GM12872 (cell line): Measurements from ENCODE around the gene PLIN1.

Experiments used
- TF ChIP-seq, protein P1 (sequence below): IDR thresholded peaks from 3 replicates; pipeline ENCODE4 v1.5.1; 2011; ENCODE audit warnings: low read depth, mild to moderate bottlenecking, low read length, moderate library complexity; ENCODE audit not compliant: insufficient read depth

The PLIN1 gene

DNA sequence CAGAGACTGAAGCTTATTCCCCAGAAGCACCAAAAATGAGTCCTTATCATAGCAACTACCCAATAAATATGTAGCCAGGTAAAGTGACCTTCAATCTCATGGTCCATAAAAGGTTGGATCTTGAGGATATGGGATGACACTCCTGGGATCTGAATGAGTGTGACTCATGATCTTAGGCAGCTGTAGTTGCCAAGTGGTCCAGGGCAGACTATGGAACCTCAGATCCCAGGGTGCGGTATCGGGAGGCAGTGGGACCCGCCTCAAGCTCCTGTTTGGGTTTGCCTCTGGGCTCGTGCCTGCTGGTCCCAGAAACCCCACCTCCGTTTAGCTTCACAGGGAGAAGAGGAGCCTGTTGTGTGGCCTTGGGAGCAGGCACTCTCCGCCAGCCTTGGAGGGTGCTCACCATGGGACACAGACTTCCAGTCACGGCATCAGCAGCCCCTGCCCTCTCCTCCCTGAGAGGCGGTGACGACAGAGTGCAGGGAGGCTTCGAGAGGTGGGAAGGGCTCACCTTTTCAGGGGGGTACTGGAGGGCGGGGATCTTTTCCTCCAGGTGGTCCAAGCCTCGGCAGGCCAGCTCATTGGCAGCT, 8.1 kb downstream of the PLIN1 start:
- TF ChIP-seq, protein P1, sequence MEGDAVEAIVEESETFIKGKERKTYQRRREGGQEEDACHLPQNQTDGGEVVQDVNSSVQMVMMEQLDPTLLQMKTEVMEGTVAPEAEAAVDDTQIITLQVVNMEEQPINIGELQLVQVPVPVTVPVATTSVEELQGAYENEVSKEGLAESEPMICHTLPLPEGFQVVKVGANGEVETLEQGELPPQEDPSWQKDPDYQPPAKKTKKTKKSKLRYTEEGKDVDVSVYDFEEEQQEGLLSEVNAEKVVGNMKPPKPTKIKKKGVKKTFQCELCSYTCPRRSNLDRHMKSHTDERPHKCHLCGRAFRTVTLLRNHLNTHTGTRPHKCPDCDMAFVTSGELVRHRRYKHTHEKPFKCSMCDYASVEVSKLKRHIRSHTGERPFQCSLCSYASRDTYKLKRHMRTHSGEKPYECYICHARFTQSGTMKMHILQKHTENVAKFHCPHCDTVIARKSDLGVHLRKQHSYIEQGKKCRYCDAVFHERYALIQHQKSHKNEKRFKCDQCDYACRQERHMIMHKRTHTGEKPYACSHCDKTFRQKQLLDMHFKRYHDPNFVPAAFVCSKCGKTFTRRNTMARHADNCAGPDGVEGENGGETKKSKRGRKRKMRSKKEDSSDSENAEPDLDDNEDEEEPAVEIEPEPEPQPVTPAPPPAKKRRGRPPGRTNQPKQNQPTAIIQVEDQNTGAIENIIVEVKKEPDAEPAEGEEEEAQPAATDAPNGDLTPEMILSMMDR = no peak

DNA sequence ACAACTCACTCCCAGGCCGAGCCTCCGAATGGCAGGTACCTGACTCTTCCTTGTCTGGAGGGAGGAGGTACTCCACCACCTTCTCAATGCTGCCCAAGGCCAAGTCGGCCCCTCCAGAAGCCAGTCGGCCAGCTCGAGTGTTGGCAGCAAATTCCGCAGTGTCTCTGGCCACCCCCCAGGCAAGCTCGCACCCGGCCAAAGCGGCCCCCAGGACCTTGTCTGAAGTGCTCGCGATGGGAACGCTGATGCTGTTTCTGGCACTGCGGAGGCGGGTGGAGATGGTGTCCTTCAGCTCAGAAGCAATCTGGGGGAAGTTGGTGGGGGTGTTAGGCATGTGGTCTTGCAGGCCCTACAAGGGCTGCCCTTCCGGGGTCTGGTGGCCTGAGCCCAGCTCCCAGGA, 9.2 kb downstream of the PLIN1 start:
- TF ChIP-seq, protein P1 = no peak

DNA sequence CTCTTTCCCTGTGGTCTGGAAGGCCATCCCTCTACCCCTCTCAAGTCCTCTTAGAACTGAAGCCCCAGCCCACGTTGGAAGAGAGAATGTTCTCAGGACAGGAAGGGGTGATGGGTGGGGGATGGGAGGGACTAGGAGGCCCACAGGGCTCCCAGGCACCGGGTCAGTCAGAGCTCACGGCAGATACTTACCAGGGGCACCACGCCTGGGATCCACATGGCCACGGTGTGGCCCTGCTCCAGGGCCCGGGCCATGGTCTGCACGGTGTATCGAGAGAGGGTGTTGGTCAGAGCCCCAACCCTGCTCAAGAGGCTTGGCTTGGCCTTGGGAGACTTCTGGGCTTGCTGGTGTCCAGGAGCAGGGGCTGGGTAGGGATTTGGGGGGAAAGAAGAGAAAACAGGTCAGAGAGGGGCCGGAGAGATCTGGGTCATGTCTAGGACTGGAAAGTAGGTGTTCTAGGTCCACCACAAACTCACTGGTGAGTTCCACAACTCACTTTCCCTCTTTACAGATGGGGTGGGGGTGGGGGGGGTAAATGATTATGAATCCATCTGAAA, 9.8 kb downstream of the PLIN1 start:
- TF ChIP-seq, protein P1 = no peak

DNA sequence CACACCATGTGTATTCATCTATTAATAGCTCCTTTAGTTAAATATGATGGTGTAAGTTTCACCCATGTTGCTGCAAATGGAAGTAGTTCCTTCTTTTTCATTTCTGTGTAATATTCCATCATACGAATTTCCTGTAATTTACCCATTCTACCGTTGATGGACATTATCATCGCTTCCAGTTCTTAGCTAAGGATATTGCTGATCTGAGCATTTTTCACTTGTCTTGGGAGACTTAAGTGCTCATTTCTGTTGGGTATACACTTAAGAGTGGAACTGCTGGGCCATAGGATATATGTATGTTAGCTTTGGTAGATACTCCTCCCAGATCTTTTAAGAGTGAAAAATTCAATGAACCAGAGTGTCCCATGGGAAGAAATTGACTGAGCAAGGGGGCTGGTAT, 11.0 kb downstream of the PLIN1 start:
- TF ChIP-seq, protein P1 = no peak

DNA sequence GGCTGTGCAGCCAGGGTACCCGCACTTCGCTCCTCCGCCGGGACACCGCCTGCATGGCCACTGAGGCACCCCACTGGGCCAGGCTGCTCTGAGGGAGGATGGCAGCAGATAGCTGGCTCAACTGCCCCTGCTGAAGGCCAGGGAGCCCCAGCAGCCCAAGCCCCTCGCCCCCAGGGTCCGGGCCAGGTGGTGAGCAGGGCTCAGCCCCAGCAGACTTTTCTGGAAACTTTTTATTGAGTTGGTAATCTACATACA, 11.5 kb downstream of the PLIN1 start:
- TF ChIP-seq, protein P1 = no peak

DNA sequence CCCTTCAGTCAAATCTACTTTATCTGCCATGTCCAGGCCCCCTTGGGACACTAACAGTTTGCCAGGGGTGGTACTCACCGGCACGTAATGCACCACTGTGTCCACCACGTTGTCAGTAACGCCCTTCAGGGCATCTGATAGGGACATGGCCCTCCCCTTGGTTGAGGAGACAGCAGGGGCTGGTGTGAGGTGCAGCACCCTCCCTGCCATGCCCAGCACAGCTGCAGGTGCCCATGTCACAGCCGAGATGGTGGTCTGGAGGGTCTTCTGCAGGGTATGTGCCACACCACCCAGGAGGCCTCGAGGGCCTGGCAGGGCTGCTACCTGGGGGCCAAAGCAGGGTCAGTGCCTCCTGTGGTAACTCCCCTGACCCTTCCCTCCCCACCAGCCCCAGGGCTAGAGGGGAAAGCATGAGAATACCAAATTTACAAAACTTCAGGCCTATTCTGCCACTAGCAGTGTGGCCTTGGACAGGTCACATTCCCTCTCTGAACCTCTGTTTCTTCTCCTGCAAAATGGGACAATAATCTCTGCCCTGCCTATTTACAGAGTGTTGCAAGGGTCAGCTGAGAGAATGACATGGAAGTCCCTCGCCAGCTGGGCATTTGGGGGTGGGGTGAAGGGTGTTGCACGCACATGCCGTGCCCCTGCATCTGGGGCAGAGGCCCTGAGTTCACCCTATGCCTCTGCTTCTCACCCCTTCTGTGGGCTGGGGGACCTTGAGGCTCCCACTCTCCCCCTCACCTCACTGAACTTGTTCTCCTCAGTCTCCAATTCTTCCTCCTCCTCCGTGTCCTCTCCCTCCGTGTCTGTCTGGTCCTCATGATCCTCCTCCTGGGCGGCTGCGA, 12.1 kb downstream of the PLIN1 start:
- TF ChIP-seq, protein P1 = no peak

DNA sequence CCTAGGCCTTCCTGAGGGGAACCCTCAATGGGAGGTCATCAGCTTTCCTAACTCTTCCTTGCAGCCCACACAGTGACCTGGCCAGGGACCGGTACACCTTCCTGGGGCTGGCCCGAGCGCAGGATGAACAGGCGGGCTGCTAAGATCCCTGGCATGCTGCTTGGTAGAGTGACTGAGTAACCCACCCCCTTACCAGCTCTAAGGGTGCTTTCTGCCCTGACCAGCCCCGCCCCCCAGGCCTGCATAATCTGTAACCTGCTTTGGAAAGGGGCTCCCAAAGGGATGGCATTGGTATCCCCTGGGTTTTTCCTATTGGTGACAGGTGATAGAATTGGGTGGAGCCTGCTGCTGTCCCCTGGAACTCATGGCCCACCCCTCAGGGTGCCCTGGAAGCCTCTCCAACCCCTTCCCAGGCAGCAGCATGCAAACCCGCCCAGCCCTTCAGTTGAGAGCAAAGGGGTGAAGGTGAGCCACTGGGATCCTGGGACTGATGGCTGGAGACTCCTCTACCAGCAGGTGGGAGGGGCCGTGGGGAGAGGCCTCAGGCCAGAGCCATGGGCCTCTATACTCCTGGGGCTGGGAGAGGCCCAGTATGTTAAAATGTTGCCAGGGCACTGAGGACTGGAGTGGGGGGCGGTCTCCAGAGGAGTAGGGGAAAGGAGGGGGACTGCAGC, 12.8 kb downstream of the PLIN1 start:
- TF ChIP-seq, protein P1 = no peak
